GM06990 (cell line): ENCODE results near the gene DMRT1.

ENCODE experiments used
- DNase-seq: peaks from one replicate; pipeline ENCODE4 v3.0.0-alpha.2; 2011; ENCODE audit not compliant: insufficient read length; ENCODE audit errors: extremely low read depth
- H3K27me3 ChIP-seq: replicated peaks from 2 replicates; pipeline ENCODE4 v1.6.0; 2011; ENCODE audit warnings: low read length; ENCODE audit not compliant: control insufficient read depth, insufficient read depth
- H3K36me3 ChIP-seq: 2 replicates; pipeline ENCODE4 v1.5.1; 2011; ENCODE audit warnings: low read length; ENCODE audit not compliant: control insufficient read depth, insufficient read depth
- H3K4me3 ChIP-seq: replicated peaks from 2 replicates; pipeline ENCODE4 v1.5.1; 2011; ENCODE audit warnings: low read depth, mild to moderate bottlenecking, control low read depth, low read length
- TF ChIP-seq, protein P1 (sequence below): IDR thresholded peaks from 2 replicates; pipeline ENCODE4 v1.5.1; 2011; ENCODE audit warnings: low read length, control low read depth, mild to moderate bottlenecking, inconsistent platforms; ENCODE audit not compliant: insufficient read depth, poor library complexity, severe bottlenecking

Gene DMRT1

DNA sequence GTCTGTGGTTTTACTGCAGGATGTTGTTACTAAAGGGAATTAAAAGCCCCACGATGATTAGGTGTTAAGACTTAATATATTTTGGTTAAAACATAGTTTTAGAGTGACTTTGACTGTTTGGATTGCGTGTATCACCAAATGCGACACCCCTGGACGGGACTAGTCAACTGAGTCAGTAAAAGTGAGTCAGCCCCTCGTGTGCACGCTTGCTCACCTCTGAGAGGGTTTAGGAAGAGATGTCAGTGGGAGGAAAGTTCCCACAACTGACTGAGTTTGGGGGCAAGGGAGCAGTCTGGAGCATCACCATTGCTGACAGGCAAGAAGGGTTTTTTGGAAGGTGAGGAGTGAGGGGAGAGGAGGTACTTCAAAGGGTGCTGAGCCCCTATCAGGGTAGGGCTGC, 120.5 kb downstream of the DMRT1 start:
- DNase-seq, result no peak
- Histone ChIP-seq H3K27me3 (peaks cover 3% of the 10 kb centered on the region), H3K36me3 (no peaks in the 10 kb centered on the region), H3K4me3 (no peak overlapping the region)
- TF ChIP-seq, protein P1, sequence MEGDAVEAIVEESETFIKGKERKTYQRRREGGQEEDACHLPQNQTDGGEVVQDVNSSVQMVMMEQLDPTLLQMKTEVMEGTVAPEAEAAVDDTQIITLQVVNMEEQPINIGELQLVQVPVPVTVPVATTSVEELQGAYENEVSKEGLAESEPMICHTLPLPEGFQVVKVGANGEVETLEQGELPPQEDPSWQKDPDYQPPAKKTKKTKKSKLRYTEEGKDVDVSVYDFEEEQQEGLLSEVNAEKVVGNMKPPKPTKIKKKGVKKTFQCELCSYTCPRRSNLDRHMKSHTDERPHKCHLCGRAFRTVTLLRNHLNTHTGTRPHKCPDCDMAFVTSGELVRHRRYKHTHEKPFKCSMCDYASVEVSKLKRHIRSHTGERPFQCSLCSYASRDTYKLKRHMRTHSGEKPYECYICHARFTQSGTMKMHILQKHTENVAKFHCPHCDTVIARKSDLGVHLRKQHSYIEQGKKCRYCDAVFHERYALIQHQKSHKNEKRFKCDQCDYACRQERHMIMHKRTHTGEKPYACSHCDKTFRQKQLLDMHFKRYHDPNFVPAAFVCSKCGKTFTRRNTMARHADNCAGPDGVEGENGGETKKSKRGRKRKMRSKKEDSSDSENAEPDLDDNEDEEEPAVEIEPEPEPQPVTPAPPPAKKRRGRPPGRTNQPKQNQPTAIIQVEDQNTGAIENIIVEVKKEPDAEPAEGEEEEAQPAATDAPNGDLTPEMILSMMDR, result no peak

DNA sequence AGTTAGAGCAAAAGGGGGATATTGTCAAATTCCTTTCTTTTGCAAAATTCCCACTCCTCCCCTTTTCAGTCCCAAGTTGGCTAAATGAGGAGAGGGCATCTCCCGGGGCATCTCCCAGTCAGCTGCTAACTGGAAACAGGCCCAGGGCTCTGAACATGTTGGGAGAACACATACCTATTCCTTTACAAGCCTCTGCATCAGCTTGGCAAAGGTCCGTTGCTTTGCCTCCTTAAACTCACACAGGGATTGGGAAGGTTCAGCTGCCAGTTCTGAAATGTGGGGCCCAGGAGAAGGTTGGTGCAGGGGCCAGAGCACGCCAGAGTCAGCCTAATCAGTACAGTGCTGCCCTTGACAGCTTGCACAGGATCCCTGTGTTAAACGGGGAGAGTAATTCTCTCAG, 124.0 kb downstream of the DMRT1 start:
- TF ChIP-seq, protein P1, result no peak
- no peak for DNase-seq
- no peak overlapping the region for H3K4me3 ChIP-seq
- H3K27me3 ChIP-seq, result peaks cover 4% of the 10 kb centered on the region
- H3K36me3 ChIP-seq, result no peaks in the 10 kb centered on the region

DNA sequence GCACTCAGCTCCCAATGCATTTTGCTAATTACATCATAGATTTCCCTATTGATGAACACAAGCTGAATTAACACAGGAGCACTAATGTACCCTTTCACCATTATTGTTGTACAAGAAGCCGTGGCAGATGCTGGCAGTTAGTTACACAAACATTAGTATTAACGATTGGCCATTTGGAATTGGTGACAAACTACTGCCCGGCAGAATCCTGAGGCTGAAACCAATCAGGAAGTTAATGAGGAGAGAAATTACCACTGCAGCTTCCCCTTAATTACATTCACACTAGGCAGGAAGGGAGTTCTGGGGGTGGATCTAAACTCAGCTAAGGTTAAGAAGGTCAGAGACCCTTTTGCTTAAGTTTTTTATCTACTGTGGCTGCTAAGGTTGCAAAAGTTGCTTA, 125.4 kb downstream of the DMRT1 start:
- H3K27me3 ChIP-seq, result peaks cover 3% of the 10 kb centered on the region
- no peak for DNase-seq
- no peak overlapping the region for H3K4me3 ChIP-seq
- TF ChIP-seq, protein P1, result no peak
- H3K36me3 ChIP-seq, result no peaks in the 10 kb centered on the region

DNA sequence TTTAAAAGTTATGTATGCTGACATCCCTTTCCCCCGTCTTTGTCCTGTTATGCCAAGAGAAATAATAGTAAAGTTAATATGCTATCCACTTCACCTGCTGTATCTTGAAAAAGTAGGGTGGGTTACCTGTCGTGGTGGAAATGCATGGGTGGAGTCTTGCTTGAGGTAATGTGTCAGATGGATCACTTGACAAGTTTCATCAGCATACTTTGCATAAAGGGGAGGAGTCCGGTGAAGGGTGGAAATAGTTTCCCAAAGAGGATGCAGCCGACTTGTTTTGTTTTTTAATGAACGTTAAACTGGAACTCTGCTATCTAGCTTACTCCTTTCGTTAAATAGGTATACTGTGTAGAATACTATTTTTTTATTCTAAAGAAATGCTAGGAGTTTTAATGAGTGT, 125.9 kb downstream of the DMRT1 start:
- no peaks in the 10 kb centered on the region for H3K36me3 ChIP-seq
- H3K27me3 ChIP-seq, result peaks cover 3% of the 10 kb centered on the region
- TF ChIP-seq, protein P1, result no peak
- no peak overlapping the region for H3K4me3 ChIP-seq
- DNase-seq, result no peak

DNA sequence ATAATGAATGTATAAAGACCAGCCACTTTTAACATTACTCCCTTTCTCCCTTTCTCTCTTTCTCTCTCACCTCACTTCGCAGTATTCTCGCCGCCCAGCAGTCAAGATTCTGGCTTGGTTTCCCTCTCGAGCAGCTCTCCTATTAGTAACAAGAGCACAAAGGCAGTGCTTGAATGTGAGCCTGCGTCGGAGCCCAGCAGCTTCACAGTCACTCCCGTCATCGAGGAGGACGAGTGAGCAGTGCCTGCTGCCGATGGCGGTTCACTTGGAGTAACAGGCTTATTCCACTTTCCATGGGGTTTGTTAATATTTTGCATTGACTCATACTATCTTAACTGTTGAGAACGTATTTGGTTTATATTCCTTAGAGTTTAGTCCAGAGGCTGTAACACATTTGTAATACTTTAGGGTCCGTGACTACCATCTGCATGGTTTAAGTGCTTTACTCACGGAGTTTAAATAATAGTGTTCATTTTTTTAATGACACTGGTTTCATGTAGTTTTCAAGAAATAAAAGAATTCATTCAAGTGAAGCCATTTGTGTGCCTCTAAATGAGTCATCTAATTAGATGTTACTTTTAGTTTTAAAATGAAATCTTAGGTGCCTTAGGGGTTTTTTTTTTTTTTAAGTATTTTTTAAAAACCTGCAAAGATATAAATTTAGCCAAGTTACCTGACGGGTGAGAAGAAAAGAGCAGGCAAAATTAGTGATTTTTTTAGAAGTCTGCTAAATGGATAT, 126.6 kb downstream of the DMRT1 start:
- no peak for DNase-seq
- peaks cover 4% of the 10 kb centered on the region for H3K27me3 ChIP-seq
- TF ChIP-seq, protein P1, result no peak
- no peaks in the 10 kb centered on the region for H3K36me3 ChIP-seq
- 0 out of 2 replicates have a peak overlapping the region, but pooled peaks have one; percentile 10 for H3K4me3 ChIP-seq
